Neuron (in vitro differentiated cells): Measurements from ENCODE around the gene GFPT1.

ENCODE experiments used
- H2AFZ ChIP-seq: one replicate; pipeline ENCODE4 v1.6.1; 2013; ENCODE audit warnings: low read depth, mild to moderate bottlenecking, inconsistent platforms, low read length, moderate library complexity
- H3K27me3 ChIP-seq: one replicate; pipeline ENCODE4 v1.6.1; 2013; ENCODE audit warnings: low read length; ENCODE audit not compliant: insufficient read depth
- H3K36me3 ChIP-seq: one replicate; pipeline ENCODE4 v1.6.1; 2013; ENCODE audit warnings: low read length; ENCODE audit not compliant: insufficient read depth
- H3K4me1 ChIP-seq: one replicate; pipeline ENCODE4 v1.6.1; 2013; ENCODE audit warnings: low read length; ENCODE audit not compliant: insufficient read depth
- H3K4me3 ChIP-seq: 2 replicates; pipeline ENCODE4 v1.5.1; 2013; ENCODE audit warnings: mild to moderate bottlenecking, low read length, moderate library complexity
- H3K9me3 ChIP-seq: one replicate; pipeline ENCODE4 v1.6.1; 2013; ENCODE audit warnings: low read length

The GFPT1 gene

DNA sequence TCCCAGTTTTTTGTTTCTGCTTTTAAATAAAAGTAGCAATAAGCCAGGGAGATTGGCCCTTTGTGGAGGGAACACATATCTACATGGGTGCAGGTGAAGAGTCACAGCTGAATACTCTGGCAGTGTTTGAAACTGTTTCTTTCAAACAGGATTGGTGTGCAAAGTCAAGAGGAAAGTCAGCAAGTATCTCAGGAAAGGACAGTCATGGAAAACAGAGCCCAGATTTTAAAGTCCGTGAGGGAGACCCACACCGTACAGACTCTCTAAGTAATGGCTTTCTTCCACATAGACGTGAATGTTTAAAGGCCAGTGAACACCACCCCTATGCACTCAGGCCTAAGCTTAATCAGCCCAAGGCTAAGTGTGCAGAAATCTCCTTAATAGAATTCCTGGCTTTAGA lies 95.3 kb downstream of the GFPT1 start:
- no peaks in the 10 kb centered on the region for H3K4me1 ChIP-seq
- H3K27me3 ChIP-seq = no peaks in the 10 kb centered on the region
- no peak overlapping the region for H2AFZ ChIP-seq
- H3K36me3 ChIP-seq = no peaks in the 10 kb centered on the region
- H3K9me3 ChIP-seq = no peaks in the 10 kb centered on the region
- H3K4me3 ChIP-seq = no peak overlapping the region

DNA sequence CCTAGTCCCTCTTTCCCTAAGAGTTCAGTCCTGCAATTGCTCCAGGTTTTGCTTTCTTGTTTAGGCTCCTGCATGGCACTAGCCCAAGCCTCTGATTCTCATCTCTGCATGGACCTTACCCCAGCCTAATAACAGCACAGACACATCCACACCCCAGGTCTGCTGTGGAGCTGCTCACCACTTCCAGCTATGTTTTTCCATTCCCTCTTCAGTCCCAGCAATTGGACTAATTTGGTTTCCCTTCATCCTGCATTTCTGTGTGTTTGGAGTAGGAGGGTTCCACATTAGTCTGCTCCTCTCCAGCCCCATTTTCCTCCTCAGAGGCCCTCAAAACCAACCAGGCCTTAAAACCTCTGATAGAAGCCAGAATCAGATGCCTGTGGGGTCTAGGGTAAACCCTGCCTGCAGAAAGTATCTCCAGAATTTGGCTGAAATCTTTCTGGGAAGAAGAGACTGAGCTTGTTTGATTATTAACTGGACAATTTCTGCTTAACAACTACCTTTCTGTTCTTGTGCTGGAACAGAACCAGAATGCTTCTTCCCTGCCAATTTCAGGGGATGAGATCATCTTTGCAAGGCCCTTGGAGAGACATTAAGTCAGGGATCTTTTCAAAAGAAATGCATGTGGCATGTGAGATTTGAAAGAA lies 95.9 kb downstream of the GFPT1 start:
- Histone ChIP-seq H3K27me3 (no peaks in the 10 kb centered on the region), H3K36me3 (no peaks in the 10 kb centered on the region), H2AFZ (no peak overlapping the region), H3K4me3 (no peak overlapping the region), H3K4me1 (no peaks in the 10 kb centered on the region), H3K9me3 (no peaks in the 10 kb centered on the region)

DNA sequence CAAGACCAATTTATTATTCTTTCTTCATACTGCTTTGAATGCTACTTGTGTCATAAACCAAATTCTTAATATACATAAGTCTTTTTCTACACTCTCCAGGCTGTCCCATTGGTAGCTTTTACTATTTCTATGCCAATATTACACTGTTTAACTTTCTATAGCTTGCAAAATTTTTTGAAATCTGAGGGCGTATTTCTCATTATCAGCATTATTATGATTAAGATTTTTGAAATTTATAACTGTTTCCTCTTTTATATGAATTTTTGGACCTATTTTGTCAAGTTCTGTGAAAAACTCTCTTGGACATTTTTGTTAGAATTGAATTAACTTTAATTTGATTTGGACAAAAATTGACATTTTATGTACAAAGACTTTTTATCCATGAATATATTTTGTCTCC lies 98.6 kb downstream of the GFPT1 start:
- H3K27me3 ChIP-seq = no peaks in the 10 kb centered on the region
- no peaks in the 10 kb centered on the region for H3K36me3 ChIP-seq
- H3K4me3 ChIP-seq = no peak overlapping the region
- H3K9me3 ChIP-seq = no peaks in the 10 kb centered on the region
- no peaks in the 10 kb centered on the region for H3K4me1 ChIP-seq
- no peak overlapping the region for H2AFZ ChIP-seq

DNA sequence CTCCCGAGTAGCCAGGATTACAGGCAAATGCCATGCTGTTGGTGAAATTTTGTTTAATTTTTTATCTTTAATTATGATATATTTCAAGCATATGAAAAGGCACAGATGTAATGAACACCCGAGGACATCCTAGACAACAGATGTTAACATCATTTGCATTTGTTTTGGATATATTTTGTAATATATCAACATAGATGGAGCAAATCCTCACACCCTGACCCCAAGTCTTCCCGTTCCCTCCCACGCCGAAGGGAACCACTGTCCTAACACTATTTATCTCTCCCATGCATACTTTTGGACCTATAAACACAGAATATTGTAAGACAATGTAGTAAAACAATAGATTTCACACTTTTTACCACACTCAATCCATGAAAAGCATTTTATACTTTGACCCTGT lies 99.5 kb downstream of the GFPT1 start:
- no peaks in the 10 kb centered on the region for H3K4me1 ChIP-seq
- H3K9me3 ChIP-seq = no peaks in the 10 kb centered on the region
- H3K27me3 ChIP-seq = no peaks in the 10 kb centered on the region

DNA sequence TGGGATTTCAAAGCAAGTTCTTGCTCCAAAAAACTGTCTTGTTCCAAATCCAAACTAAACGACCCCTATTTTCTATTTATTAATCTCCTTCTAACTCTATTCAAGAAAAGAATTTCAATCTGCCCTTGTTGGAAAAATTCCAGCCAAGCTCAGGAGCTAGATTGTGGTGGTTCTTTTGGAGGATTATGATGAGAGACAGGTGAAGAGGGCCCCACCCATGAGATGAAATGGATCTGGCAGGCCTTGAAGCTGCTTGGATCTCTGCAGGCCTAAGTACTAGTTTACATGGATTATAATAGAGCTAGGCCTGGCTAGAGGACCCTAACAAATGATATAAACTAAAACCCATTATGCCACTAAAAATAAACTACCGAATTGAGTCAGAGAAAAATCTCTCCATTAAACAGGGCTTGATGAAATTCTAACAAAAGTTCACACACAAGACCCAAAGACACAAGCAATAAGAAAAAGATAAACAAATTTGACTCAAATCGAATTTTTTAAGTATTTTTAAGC lies 101.6 kb downstream of the GFPT1 start:
- no peaks in the 10 kb centered on the region for H3K9me3 ChIP-seq
- no peak overlapping the region for H2AFZ ChIP-seq
- no peak overlapping the region for H3K4me3 ChIP-seq
- no peaks in the 10 kb centered on the region for H3K4me1 ChIP-seq
- no peaks in the 10 kb centered on the region for H3K36me3 ChIP-seq
- H3K27me3 ChIP-seq = no peaks in the 10 kb centered on the region

More for the DNA sequence above, 99.5 kb downstream of the GFPT1 start:
- H3K36me3 ChIP-seq = no peaks in the 10 kb centered on the region
- H3K4me3 ChIP-seq = no peak overlapping the region
- H2AFZ ChIP-seq = no peak overlapping the region

DNA sequence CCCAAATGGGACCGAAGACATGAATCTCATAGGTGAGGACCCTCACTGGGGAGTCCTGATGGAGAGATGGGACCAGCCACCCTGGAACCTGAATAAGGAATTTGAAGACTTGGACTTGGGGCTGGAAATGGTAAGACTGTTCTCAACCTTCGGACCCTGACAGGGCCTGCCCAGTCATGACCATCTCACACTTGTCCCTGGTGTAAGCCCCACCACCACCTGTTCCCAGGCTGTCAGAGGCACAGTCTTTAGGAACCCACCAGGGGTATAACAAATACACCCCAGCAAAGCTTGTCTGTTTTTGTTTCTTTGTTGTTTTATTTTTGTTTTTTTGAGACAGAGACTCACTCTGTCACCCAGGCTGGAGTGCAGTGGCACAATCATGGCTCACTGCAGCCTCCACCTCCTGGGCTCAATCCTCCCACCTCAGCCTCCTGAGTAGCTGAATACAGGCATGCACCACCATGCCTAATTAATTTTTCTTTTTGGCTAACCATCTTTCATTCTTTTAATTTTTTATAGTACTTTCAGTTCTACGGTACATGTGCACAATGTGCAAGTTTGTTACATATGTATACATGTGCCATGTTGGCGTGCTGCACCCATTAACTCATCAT lies 106.1 kb downstream of the GFPT1 start:
- Histone ChIP-seq H3K4me1 (no peaks in the 10 kb centered on the region), H3K36me3 (no peaks in the 10 kb centered on the region), H3K27me3 (no peaks in the 10 kb centered on the region), H3K4me3 (no peak overlapping the region), H2AFZ (no peak overlapping the region), H3K9me3 (no peaks in the 10 kb centered on the region)

DNA sequence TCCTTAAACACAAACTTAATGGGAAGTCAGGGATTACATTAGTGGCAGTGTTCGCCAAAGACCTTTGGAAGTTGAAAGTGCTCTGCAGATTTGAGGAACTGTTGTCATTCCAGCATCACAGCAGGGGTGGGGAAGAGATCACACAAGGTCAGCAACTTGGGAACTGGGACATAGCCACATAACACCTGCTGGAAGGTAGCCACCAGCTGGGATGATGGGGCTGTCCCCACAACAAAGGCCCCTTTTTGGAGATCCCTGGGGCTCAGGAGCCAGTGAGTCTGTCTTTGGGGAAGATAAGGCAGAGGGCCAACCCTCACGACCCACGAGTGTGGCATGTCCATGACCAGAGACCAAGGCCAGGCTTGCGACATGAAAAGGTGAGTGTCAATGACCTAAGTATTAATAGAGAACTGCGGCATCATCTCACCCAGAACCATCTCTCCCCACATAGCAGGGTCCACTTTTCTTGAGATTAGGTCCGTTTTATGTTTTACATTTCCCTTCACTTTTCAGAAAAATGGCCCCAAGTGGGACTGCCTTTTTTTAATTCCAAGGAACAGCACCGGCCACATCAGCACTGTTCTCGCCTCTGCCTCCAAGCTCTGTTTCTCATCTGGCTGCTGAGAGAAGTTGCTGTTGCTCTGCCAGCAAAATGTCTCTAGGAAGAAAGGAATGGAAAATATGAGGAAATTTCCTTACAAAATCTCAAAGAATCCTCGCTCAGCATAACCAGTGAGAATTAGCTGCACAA lies 106.9 kb downstream of the GFPT1 start:
- Histone ChIP-seq H2AFZ (no peak overlapping the region), H3K4me1 (no peaks in the 10 kb centered on the region), H3K27me3 (no peaks in the 10 kb centered on the region), H3K9me3 (no peaks in the 10 kb centered on the region), H3K36me3 (no peaks in the 10 kb centered on the region), H3K4me3 (no peak overlapping the region)

DNA sequence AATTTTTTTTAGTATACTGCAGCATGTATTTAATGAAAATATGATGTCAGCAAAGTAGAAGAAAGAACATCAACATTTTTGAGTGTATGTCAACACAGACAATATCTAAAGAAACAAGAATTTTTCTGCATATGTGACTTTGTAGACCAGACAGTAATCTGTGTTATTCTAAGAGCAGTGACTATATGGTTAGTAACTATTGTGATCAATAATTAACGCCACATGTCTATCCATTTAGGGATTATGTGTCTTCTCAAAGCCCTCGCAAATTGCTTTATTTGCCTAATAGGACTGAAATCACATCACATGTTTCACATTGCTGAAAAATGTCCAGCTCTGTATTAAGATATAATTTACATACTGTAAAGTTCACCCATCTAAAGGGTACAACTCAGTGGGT lies 107.8 kb downstream of the GFPT1 start:
- Histone ChIP-seq H2AFZ (no peak overlapping the region), H3K27me3 (no peaks in the 10 kb centered on the region), H3K36me3 (no peaks in the 10 kb centered on the region), H3K9me3 (no peaks in the 10 kb centered on the region), H3K4me3 (no peak overlapping the region), H3K4me1 (no peaks in the 10 kb centered on the region)

DNA sequence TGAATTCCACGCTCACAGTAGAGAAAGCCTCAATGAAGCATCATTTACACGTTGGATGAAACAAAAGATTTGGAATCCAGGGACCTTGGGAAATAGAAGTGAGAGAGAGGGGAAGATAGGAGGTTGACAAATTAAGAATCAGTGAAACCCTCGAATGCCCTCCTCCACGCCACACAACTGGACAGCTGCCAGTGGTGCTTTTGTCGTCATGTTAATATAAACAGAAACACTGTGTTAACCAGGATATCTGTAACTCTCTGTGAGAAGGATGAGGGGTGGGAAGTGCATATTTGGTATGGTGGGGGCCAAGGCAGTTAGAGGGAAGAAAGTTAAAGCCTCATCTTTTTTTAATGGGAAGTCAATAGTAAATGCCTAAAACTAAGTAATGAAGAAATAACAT lies 108.7 kb downstream of the GFPT1 start:
- H3K9me3 ChIP-seq = no peaks in the 10 kb centered on the region
- H3K27me3 ChIP-seq = no peaks in the 10 kb centered on the region
- no peaks in the 10 kb centered on the region for H3K4me1 ChIP-seq
- H2AFZ ChIP-seq = no peak overlapping the region
- no peaks in the 10 kb centered on the region for H3K36me3 ChIP-seq
- no peak overlapping the region for H3K4me3 ChIP-seq

DNA sequence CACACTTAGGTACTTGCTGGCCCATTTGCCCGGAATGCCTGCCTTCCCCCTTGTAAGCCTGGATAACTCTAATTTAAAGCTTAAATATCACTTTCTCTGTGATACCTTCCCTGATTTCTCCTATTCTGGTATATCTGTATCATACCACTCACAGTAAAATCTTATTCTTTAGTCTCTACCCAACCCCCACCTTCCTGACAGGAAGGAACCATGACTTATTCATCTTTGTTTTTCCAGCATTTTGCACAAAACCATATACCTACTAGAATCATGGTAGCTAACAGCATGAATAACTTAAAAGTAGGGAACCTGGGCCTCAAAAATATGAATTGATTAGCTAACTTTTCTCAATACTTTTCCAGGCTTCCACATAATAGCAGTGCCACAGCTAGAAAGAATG lies 111.5 kb downstream of the GFPT1 start:
- no peaks in the 10 kb centered on the region for H3K4me1 ChIP-seq
- H3K9me3 ChIP-seq = no peaks in the 10 kb centered on the region
- no peaks in the 10 kb centered on the region for H3K27me3 ChIP-seq
- no peaks in the 10 kb centered on the region for H3K36me3 ChIP-seq
- H3K4me3 ChIP-seq = no peak overlapping the region
- no peak overlapping the region for H2AFZ ChIP-seq

DNA sequence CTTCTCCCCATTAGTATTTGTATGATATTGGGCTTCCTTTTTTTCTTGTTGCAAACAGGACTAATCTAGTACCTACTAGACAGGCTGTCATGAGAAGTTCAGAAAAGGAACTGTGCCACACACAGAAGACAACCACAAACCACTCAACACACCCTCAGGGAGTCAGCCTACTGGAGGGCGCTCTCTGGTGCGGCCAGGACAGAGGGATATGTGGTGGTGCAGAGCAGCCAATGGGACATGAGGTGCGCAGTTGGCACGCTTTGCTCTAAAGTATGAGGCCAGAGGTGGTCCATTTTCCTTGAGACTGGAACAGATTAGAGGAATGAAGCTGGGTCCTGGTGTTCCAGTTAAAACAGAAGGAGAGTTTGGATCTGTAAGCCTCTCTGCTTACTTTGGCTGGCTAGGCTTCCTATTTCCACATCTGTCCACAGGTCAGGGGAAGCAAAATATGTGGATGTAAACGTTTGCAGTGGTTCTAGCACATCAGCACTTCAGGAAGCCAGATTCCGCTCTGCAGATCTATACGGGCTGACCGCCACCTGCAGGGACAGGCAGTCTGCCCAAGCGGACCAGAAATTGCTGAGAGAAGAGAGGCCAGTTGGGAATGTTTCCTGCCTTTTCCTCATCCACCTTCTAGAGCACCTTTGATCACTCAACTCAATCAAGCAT lies 114.1 kb downstream of the GFPT1 start:
- Histone ChIP-seq H3K9me3 (no peaks in the 10 kb centered on the region), H3K4me1 (no peaks in the 10 kb centered on the region)

DNA sequence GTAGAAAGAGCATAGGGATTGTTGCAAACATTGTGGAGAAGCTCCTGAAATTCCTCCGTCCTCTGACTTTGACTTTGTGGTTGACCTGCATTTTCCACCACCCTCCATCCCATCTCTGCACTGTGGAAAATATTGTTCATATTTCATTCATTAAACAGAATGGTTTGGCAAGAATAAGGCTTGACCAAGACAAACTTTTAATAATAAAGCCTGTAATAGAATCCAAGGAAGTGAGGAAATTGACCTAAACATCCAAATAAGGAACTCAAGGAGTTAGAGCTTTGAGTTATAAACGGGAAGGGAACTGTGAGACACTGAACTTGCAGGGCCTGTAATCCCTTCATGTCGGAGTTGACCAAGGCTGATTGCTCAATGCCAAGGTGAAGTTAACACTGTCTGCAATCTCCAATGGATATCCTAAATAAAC lies 115.2 kb downstream of the GFPT1 start:
- Histone ChIP-seq H3K36me3 (no peaks in the 10 kb centered on the region), H3K27me3 (no peaks in the 10 kb centered on the region), H3K4me3 (no peak overlapping the region), H3K9me3 (no peaks in the 10 kb centered on the region), H3K4me1 (no peaks in the 10 kb centered on the region), H2AFZ (no peak overlapping the region)

More for the DNA sequence above, 114.1 kb downstream of the GFPT1 start:
- H3K27me3 ChIP-seq = no peaks in the 10 kb centered on the region
- no peak overlapping the region for H3K4me3 ChIP-seq
- no peaks in the 10 kb centered on the region for H3K36me3 ChIP-seq
- no peak overlapping the region for H2AFZ ChIP-seq
